HuH-7 (cell line): ENCODE measurements around the gene ATP8B3.

Experiments used
- DNase-seq: peaks from one replicate; pipeline ENCODE4 v3.0.0; 2011; ENCODE audit warnings: low spot score

Gene ATP8B3

DNA sequence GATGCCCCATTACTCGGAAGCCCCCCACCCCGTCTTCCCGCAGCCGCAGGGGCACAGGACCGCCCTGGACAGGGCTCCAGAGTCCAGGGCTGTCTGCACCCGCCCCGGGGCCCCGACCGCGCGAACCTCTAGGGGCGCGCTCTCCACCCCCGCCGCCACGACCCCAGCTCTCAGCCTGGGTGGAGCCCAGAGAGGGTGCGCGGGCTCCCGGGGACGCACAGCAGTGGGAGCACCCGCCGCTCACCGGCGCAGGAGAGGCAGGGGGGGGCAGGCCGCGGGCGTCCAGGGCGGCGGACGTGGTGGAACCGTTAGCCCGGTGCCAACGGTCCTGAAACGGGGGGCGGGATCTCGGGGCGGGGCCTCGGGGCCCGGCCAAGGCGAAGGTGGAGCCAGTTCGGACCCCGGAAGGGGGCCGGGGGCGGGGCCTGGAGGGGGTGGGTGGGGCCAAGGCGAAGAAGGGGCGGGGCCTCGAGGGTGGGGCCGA is at the start of gene ATP8B3:
Gene ATP8B3 (minus strand): TSS at position 335 of the 484 bp plus-strand sequence. CDS start 540 bp downstream, outside the sequence.
- peak; percentile 55 for DNase-seq

- DNase-seq: no peak
Measured at GRCh38 chr19:1861599-1862031, 49.5 kb upstream of the ATP8B3 start.

- DNase-seq: no peak
Measured at GRCh38 chr19:1860821-1861598, 48.9 kb upstream of the ATP8B3 start.

- DNase-seq: peak; percentile 69
Measured at GRCh38 chr19:1860042-1860775, 48.1 kb upstream of the ATP8B3 start.

DNA sequence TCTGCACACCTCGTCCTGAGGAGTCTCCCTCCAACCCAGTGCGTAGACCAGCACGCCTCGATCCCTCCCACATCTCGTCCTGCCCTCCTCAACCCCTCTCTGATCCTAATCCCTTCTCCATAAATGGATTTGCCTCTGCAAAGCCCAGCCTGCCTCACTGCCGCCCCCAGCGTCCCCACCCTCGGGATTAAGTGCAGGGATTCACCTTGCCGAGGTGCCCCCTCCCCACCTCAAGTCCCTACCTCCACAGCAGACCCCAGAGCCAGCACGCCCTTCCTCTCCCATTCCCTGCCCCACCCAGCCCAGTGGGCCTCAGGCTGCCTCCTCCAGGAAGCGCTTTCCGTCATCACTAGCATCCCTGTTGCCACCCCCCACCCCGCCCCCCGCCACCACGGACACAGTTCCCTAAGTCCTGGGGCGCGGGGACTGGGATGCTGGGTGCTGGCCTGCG is 47.3 kb upstream of the ATP8B3 start:
- DNase-seq: no peak

GRCh38 chr19:1858412-1859081 is 46.5 kb upstream of the ATP8B3 start:
- DNase-seq: no peak

- no peak for DNase-seq
Measured at GRCh38 chr19:1857648-1858326, 45.7 kb upstream of the ATP8B3 start.

GRCh38 chr19:1856698-1857603 is 44.9 kb upstream of the ATP8B3 start:
- DNase-seq: peak; percentile 73

- DNase-seq: no peak
Measured at GRCh38 chr19:1856345-1856697, 44.2 kb upstream of the ATP8B3 start.

GRCh38 chr19:1855828-1856255 is 43.8 kb upstream of the ATP8B3 start:
- no peak for DNase-seq

DNA sequence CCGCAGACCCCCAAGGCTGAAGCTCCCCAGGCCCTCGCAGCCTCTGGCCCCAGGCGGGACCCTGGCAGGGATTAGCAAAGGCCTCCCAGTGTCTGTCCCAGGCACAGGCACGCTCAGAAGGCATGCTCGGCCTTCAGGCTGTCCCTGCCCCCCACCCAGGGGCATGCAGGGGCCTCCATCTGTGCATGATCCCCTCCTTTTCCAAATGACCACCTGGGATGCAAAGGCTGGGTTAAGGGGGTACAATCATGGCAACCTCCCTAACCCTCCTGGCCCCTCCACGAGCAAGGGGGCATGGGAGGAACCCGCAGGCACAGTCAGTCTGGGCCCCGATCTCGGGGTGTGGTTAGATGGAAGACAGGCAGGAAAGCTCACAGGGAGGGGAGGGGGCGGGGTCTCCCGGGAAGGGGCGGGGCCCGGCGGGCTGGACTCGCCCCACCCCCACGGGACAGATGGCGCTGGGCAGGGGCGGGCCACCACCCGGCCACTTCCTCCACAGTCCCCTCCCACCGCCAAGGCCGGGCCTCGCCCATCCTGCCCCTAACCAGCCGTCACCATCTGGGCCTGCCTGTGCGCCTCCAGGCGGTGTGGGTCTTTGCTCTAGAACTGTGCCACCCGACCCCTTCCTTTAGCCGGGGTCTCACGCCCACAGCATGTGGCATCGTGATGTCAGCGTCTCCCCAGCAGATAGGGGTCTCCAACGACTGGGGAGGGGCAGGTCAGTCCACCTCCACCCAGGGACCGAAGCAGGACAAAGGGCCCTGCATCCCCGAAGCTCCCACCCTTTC is 43.2 kb upstream of the ATP8B3 start:
- DNase-seq: no peak

DNA sequence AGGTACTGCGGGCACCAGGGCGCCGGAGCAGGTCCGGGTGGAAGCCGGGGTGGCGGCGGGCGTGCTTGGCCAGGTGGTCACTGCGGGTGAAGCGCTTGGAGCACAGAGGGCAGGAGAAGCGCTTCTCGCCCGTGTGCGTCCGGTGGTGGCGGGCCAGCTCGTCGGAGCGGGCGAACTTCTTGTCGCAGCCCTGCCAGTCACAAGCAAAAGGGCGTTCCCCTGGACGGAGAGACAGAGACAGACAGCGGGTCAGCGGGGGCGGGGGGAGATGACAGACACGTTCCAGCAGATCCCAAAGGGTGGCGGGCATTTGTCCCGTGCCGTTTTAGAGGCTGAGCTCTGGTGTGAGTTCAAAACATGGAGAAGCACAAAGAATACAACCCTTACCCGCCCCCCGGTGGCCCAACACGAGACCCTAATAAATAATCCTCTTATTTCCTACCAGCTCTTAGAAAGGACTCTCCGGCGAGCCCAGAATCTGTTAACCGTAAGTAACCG is 42.5 kb upstream of the ATP8B3 start:
- no peak for DNase-seq

DNA sequence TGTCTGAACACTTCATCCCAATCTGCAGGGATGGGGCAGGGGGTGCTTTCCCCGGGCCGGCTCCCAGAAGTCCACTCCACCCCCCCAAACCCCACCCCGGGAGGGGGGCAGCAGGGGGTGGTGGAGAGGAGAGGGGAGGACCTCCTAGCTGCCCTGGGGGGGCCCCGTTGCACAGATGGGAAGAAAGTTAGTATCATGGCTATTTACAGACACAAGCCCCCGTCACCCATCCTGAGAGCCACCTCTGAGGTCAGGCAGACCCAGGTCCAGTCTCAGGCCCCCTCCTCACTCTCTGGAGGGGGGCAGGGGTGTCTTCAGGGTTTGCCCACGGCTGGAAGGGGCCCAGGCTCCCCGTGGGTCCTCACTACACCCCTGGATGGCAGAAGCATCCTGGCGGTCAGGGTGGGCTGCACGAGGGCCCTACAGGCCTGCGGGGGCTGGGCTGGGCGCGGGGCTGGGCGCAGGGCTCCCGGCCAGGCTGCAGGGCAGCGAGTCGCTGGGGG is 42.0 kb upstream of the ATP8B3 start:
- DNase-seq: no peak

GRCh38 chr19:1853295-1854038 is 41.4 kb upstream of the ATP8B3 start:
- peak; percentile 85 for DNase-seq

GRCh38 chr19:1852581-1853128 is 40.6 kb upstream of the ATP8B3 start:
- DNase-seq: no peak

GRCh38 chr19:1851654-1852580 is 39.8 kb upstream of the ATP8B3 start:
- no peak for DNase-seq

DNA sequence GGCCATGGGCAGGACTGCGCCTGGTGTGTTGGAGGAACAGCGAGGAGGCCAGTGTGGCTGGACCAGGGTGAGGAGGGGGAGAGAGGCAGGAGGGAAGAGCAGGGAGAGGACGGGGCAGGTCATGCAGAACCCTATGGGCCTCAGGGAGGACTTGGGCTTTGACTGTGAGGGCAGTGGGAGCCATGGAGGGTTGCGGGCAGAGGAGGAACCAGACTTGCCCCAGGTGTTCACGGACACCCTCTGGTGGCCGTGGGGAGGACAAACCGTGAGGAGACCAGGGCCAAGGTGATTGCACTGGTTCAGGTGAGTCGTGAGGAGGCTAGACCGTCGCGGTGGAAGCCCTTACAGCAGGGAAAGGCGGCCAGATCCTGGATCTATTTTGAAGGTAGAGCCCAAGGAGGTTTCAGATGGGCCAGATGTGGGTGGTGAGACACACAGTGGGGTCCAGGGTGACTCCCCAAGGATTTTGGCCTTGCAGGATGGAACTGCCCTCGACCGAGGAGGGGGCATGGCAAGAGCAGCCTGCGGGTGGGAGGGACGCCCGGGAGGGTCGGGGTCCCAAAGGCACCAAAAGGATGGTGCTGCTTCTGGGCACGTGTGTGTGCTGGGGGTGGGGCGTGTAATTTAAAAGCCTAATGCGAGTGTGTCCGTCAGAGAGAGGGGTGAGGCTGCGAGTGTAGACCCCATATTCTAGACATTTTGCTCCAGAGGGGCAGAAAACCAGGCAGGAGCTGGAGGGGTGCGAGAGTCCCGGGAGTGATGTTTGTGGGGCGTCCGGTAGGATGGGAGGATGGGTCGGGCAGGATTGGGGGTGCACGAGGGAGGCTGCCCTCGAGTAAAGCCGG is 39.0 kb upstream of the ATP8B3 start:
- no peak for DNase-seq
